Ectodermal cell (in vitro differentiated cells): ENCODE data around the gene TSPAN11. TPM values are rescaled to one million over a fixed set of nuclear protein-coding genes. Genes with fewer than 3 reads are reported as not detected.
A peak's percentile ranks its signal among the peaks of the same experiment; 100 is the strongest.

ENCODE experiments used
- H3K27ac ChIP-seq: 2 replicates; pipeline ENCODE4 v1.7.0; 2013; ENCODE audit warnings: mild to moderate bottlenecking, low read depth, low read length; ENCODE audit not compliant: insufficient read depth, poor library complexity, severe bottlenecking
- H3K27me3 ChIP-seq: 2 replicates; pipeline ENCODE4 v1.7.0; 2013; ENCODE audit warnings: mild to moderate bottlenecking, low read length; ENCODE audit not compliant: insufficient read depth, control insufficient read depth, poor library complexity, severe bottlenecking
- H3K36me3 ChIP-seq: one replicate; pipeline ENCODE4 v1.7.0; 2013; ENCODE audit warnings: low read length; ENCODE audit not compliant: control insufficient read depth, insufficient read depth
- H3K4me1 ChIP-seq: one replicate; pipeline ENCODE4 v1.7.0; 2013; ENCODE audit warnings: low read length; ENCODE audit not compliant: control insufficient read depth, insufficient read depth
- H3K4me3 ChIP-seq: 2 replicates; pipeline ENCODE4 v1.7.0; 2013; ENCODE audit warnings: low read depth, low read length, control low read depth; ENCODE audit not compliant: insufficient read depth
- H3K9me3 ChIP-seq: 2 replicates; pipeline ENCODE4 v1.7.0; 2013; ENCODE audit warnings: mild to moderate bottlenecking, low read length, moderate library complexity; ENCODE audit not compliant: control insufficient read depth
- WGBS, 2 experiments: methylation state at CpG; one replicate each; pipeline ENCODE4 v1.1.7; 2013; ENCODE audit warnings: missing lambda C conversion rate in 2 of 2; 5-methylcytosine and 5-hydroxymethylcytosine counted together
- polyA plus RNA-seq, 4 experiments: library from polyadenylated mRNA; stranded (reverse); fragments of 50-300 nt; gene quantifications; one replicate each; pipeline ENCODE4 v1.2.3, GENCODE V29; 2013

Gene TSPAN11, protein sequence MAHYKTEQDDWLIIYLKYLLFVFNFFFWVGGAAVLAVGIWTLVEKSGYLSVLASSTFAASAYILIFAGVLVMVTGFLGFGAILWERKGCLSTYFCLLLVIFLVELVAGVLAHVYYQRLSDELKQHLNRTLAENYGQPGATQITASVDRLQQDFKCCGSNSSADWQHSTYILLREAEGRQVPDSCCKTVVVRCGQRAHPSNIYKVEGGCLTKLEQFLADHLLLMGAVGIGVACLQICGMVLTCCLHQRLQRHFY
- polyA plus RNA-seq (2013, experiment 1 of 4): 16.3 TPM
- polyA plus RNA-seq (2013, experiment 2 of 4): 28.3 TPM
- polyA plus RNA-seq (2013, experiment 3 of 4): 11.9 TPM
- 16.0 TPM for polyA plus RNA-seq (2013, experiment 4 of 4)

DNA sequence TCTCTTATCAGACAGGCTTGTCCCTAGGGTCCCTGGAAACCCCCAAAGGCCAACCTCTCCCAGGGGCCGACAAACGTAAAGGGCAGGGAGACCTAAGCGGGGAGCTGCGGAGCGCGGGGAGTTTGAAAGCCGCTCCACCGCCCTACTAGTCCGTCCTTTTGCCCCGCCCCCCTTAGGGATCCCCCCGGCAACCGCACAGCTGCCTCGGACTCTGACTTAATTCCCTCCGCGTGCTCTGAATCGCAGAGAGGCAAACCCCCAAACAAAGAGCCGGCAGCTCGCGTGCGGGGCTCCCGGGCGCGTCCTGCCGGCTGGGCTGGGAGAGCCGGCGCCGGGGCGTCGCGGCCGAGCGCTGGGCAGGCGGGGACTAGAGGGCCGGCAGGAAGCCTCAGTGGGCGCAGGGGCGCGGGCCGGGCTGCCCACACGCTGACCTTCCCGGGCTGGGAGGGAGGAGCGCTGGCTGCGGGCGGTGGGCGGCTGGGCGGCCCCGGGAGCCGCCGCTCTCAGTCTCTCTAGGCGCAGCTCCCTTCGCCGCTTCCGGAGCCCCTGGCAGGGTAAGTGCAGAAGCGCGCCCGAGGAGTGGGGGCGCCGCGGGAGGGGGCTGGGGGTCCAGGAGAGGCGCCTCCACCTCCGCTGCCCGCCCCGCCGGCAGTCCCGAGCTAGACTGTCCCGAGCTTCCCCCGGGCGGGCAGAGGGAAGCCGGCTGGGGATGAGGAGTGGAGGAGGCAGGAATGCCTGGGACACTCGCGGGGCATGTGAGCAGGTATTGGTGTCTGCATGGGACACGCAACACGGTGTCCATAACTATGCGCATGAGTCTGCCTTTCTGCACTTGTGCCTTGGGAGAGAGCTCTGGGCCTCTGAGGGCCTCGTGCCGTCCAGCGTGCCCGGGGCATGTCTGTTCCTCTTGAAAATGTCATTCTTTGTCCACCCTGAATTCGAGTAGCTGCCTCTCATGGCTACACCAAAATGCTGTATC is at the start of gene TSPAN11:
TSPAN11 (plus strand) TSS at position 506 of the 979 bp plus-strand sequence. CDS start 27,244 bp downstream, outside the sequence.
- no peaks in the 10 kb centered on the region for H3K36me3 ChIP-seq
- H3K4me1 ChIP-seq: peaks cover 11% of the 10 kb centered on the region
- peak within 1 kb of the TSS; percentile 52 for H3K4me3 ChIP-seq
- peak within 1 kb of the TSS; percentile 62 for H3K27ac ChIP-seq
- H3K27me3 ChIP-seq: peaks cover 10% of the 10 kb centered on the region
- 7% methylated on average over 78 of the region's 78 CpGs for WGBS, 2 experiments
- H3K9me3 ChIP-seq: no peaks in the 10 kb centered on the region

DNA sequence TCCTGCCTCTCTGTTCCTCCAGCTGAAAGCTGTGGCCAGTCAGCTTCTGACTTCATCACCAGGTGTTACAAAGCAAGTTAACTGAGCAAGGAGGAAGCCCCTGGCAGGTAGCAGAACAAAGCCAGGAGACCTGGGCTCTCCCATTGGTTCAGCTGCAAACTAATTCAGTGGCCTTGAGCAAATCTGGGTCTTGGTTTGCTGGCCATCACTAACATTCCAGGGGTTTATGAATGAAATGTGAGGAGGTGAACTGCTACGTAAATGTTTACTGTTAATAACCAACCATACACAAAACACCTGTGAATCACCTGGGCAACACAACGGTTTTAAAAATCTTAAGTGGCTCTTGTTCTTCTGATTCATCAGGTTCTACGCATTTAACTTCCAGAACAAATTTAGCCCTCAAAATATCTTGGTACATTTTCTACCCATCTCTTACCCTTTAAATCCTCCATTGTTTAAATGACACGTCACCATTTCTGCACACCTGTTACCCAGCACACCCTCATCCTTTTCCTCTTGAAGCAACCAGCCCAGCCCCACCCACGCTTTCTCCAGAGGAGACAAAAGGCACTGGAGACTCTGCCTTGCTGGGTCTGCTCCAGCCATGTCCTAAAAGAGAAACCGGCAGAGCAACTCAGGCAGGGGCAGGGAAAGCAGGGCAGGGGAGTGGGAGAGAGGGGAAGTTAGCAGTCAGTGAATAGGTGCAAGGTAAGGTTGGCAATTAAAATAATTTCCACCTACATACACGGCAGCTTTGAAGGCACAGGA is 49.3 kb upstream of the TSPAN11 start:
- Histone ChIP-seq H3K27ac (no peak overlapping the region), H3K27me3 (no peaks in the 10 kb centered on the region), H3K4me1 (peaks cover 10% of the 10 kb centered on the region), H3K9me3 (no peaks in the 10 kb centered on the region), H3K4me3 (no peak overlapping the region), H3K36me3 (no peaks in the 10 kb centered on the region)
- WGBS, 2 experiments: 83 to 84% methylated on average over 7 of the region's 7 CpGs

DNA sequence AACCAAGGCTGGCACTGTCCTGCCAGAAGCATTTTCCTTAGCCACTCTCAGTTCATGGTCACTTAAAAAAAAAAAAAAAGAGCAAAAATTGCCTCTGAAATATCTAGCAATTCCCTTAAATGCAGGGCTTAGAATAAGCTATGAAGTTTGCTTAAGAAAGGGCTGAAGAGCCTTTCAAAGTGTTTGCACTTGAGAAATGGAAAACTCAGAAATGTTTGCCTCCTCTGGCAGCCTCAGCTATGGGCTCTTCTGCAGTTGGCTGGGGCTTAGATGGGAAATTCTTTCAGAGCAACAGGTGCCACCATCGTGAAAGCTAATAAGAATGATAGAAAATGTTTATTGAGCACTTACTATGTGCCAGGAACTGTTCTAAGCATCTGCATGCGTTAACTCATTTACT is 48.5 kb upstream of the TSPAN11 start:
- H3K27me3 ChIP-seq: no peaks in the 10 kb centered on the region
- H3K9me3 ChIP-seq: no peaks in the 10 kb centered on the region
- no peak overlapping the region for H3K27ac ChIP-seq
- whole genome bisulfite sequencing, 2 experiments: 75 to 84% methylated on average over 2 of the region's 2 CpGs
- peaks cover 10% of the 10 kb centered on the region for H3K4me1 ChIP-seq
- no peak overlapping the region for H3K4me3 ChIP-seq
- H3K36me3 ChIP-seq: no peaks in the 10 kb centered on the region

DNA sequence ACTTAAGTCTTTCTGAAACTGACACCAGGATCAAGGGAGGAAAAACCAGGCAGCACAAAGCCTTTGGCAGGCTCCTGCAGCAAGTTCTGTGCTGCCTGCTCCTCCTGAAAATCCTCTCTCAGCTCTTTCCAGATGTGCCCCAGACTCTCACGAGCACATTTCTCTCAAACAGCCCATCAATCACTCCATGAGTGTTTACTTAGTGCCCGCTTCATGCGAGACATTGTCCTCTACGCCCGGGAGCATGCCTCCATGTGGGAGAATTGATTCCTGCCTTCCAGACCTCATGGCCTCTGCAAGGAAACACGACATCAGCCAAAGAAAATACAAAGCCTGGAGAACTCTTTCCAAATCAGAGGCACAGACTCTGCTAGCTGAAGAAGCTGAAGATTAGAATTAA is 46.5 kb upstream of the TSPAN11 start:
- no peaks in the 10 kb centered on the region for H3K27me3 ChIP-seq
- H3K4me3 ChIP-seq: no peak overlapping the region
- no peak overlapping the region for H3K27ac ChIP-seq
- H3K4me1 ChIP-seq: peaks cover 2% of the 10 kb centered on the region
- no peaks in the 10 kb centered on the region for H3K36me3 ChIP-seq
- H3K9me3 ChIP-seq: no peaks in the 10 kb centered on the region
- 61 to 64% methylated on average over 6 of the region's 6 CpGs for WGBS, 2 experiments

DNA sequence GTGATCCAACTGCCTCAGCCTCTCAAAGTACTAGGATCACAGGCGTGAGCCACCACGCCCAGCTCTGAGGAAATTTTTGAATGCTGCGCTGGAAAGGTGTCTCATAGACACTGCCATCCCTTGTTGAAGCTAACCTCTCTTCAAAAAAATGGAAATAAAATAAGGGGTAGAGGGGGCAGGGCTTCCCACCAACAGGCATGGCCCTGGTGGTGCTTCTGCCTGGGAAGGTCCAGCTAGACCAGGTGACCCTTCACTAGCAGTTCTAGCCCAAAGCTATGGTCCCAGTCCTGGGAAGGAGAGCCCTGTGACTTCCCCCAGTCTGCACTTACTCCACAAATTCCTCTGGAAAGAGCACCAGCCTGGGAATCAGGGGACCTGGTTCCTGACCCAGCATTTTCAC is 45.7 kb upstream of the TSPAN11 start:
- no peaks in the 10 kb centered on the region for H3K27me3 ChIP-seq
- no peaks in the 10 kb centered on the region for H3K9me3 ChIP-seq
- 74 to 83% methylated on average over 3 of the region's 3 CpGs for WGBS, 2 experiments
- no peak overlapping the region for H3K27ac ChIP-seq
- H3K4me1 ChIP-seq: no peaks in the 10 kb centered on the region
- no peak overlapping the region for H3K4me3 ChIP-seq
- H3K36me3 ChIP-seq: no peaks in the 10 kb centered on the region

DNA sequence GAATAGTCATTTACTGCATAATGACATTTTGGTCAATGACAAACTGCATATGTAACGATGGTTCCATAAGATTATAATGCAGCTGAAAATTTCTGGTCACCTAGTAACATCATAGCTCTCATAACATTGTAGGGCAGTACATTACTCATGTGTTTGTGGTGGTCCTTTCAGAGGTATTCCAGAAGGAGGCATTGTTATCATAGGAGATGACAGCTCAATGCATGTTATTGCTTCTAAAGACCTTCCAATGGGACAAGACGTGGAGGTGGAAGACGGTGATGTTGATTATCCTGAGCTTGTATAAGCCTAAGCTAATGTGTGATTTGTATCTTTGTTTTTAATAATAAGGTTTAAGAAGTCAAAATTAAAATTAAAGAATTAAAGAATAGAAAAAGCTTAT is 43.8 kb upstream of the TSPAN11 start:
- WGBS, 2 experiments: 71 to 78% methylated on average over 2 to 3 of the region's 3 CpGs
- H3K36me3 ChIP-seq: no peaks in the 10 kb centered on the region
- H3K27ac ChIP-seq: no peak overlapping the region
- H3K9me3 ChIP-seq: no peaks in the 10 kb centered on the region
- no peaks in the 10 kb centered on the region for H3K27me3 ChIP-seq
- no peak overlapping the region for H3K4me3 ChIP-seq
- H3K4me1 ChIP-seq: no peaks in the 10 kb centered on the region

DNA sequence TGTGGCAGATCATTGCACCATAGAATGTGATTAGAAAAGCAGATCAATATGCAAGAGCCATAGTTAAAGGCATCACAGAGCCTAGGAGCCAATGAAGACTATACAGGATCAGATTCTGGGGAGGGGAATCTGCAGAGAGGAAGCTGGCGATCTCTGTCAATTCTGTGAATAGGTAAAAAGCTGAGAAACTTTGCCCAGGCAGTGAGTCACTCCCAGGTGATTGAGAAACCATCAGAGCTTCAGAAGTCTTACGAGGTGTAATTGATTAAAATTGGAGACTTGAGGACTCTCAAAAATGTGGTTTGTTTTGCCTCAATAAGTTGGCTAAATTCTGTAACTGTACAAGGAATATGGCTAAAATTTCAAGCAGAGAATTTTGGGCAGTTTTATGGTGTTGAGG is 41.7 kb upstream of the TSPAN11 start:
- no peak overlapping the region for H3K27ac ChIP-seq
- no peaks in the 10 kb centered on the region for H3K9me3 ChIP-seq
- no peaks in the 10 kb centered on the region for H3K36me3 ChIP-seq
- H3K4me3 ChIP-seq: no peak overlapping the region
- WGBS, 2 experiments: 88 to 92% methylated on average over 2 of the region's 2 CpGs
- no peaks in the 10 kb centered on the region for H3K27me3 ChIP-seq
- H3K4me1 ChIP-seq: no peaks in the 10 kb centered on the region

DNA sequence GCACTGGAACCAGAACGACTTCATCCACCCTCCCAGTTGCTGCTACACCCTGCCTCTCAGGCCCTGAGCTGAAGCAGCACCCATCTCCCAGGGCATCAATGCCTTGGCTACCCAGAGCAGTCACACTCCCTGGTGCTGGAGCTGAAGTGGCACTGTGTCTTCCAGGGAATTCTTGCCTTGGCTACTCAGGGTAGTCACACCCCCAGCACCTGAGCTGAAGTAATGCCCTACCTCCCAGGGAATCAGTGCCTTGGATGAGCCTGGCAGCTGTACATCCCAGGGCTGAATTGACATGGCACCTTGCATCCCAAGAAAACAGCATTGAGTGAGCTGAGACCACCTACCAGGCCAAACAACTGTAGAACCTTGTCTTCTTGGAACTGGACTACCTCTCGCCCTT is 41.2 kb upstream of the TSPAN11 start:
- H3K4me1 ChIP-seq: no peaks in the 10 kb centered on the region
- H3K9me3 ChIP-seq: no peaks in the 10 kb centered on the region

DNA sequence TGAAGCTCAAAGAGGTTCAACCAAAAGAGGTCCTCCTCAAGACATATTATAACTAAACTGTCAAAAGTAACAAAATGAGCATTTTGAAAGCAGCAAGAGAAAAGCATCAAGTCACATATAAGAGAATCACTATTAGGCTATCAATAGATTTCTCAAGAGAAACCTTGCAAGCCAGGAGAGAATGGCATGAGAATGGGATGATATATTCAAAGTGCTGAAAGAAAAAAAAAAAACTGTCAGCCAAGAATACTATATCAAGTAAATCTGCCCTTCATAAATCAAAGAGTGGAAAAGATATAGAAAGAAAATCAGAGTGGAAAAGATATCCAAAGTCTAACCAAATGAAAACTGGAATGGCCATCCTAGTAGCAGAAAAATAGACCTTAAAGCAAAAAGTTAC is 39.3 kb upstream of the TSPAN11 start:
- H3K9me3 ChIP-seq: no peaks in the 10 kb centered on the region
- H3K4me1 ChIP-seq: no peaks in the 10 kb centered on the region
- H3K27ac ChIP-seq: no peak overlapping the region
- H3K27me3 ChIP-seq: no peaks in the 10 kb centered on the region
- no peaks in the 10 kb centered on the region for H3K36me3 ChIP-seq
- no peak overlapping the region for H3K4me3 ChIP-seq

More for the DNA sequence above, 41.2 kb upstream of the TSPAN11 start:
- Histone ChIP-seq H3K27me3 (no peaks in the 10 kb centered on the region), H3K36me3 (no peaks in the 10 kb centered on the region), H3K27ac (no peak overlapping the region), H3K4me3 (no peak overlapping the region)
- WGBS, 2 experiments: 85 to 90% methylated on average over 2 of the region's 2 CpGs

DNA sequence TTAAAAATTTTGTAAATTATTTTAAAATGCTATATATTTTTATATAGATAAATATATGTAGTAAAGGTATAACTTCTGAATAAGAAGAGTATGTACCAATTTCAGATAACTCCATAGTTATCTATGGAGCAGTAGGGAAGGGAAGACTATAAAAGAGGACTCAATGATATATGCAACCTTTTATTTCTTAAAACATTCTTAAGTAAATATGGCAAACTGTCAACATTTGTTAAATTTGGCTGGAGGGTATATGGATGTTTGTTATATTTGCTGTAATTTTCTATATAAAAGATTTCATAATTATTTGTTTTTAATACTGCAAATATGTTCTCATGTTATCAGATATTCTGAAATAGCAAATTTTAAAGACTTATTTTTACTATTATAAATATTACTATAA is 38.3 kb upstream of the TSPAN11 start:
- Histone ChIP-seq H3K27me3 (no peaks in the 10 kb centered on the region), H3K4me3 (no peak overlapping the region), H3K4me1 (no peaks in the 10 kb centered on the region), H3K27ac (no peak overlapping the region), H3K9me3 (no peaks in the 10 kb centered on the region), H3K36me3 (no peaks in the 10 kb centered on the region)
